D721Med (cell line): Measurements from ENCODE around the gene PLCH2.
A peak's percentile ranks its signal among the peaks of the same experiment; 100 is the strongest.

Source experiments
- DNase-seq: peaks from one replicate; pipeline ENCODE4 v3.0.0; 2011; ENCODE audit warnings: low spot score; ENCODE audit not compliant: insufficient read length
- FAIRE-seq: peaks from 2 replicates; lab custom pipeline; 2011; peaks lifted over from hg19 to GRCh38; lab: Jason Lieb, UNC
- CTCF ChIP-seq: IDR thresholded peaks from 2 replicates; pipeline ENCODE4 v1.5.1; 2012; ENCODE audit warnings: mild to moderate bottlenecking, control low read depth; ENCODE audit not compliant: insufficient read depth; ENCODE audit errors: missing control alignments

Gene PLCH2

GRCh38 chr1:2554621-2555387 lies 78.7 kb downstream of the PLCH2 start:
- FAIRE-seq (no peak), DNase-seq (no peak)
- TF ChIP-seq CTCF: peak; percentile 46
